ENCODE results near the gene SVBP.

Gene SVBP

DNA sequence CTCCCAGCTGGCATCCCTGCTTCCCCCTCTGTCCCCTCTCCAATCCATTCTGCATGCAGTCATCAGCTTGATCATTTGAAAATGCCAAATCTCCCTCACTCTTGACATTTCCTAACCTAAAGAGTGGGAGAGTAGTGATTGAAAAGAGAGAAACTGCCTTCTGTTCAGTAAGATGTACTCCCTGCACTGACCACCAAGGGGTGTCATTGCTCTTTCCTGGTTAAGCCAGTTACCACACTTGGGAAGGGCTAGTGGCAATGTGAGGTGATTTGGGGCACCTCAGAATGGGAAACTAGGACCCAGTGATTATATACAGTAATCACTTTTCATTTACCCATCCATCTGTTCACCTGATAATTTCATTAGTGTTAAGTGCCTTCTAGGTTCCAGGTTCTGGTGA is 39.3 kb downstream of the SVBP start:
- CTCF ChIA-PET = interaction anchor here (0.6 to 5.0 kb wide), 22 partner anchors 10 to 298 kb away, joined by 3 to 79 read pairs (median 6); partner anchors contain the start of genes C1orf50 and P3H1

DNA sequence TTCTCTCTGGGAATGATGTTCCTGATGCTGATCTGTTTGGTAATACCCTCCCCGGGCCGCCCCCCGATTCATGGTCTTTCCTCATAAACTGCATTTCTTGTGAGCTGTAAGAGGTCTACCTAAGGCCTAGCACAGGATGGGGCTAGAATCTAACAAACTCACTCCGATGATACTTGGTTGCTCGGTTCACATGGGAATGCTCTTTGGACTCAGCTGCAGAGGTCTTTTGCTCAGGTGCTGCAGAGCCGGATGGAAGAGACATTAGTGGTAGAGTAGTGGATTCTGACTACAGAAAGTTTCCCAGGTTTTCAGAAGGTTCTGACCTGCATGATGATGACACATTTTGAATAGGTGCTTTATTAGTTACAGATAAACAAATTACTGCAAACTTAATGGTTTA is 40.7 kb downstream of the SVBP start:
- Histone ChIP-seq H3K27ac (ENCODE audit: extremely low read depth, low read depth, low read length) (no peak overlapping the region), H3K36me3 (ENCODE audit: control insufficient read depth in 2 of 2, insufficient read depth in 1 of 2, low read length in 2 of 2) (peaks cover 20 to 84% of the 10 kb centered on the region in 2 experiments; a peak in 2 of 3 replicates), H3K9me3 (ENCODE audit: control insufficient read depth, insufficient read depth, low read depth, low read length) (no peaks in the 10 kb centered on the region), H3K4me1 (ENCODE audit: control insufficient read depth, insufficient read depth, low read length) (no peaks in the 10 kb centered on the region), H3K4me3 (ENCODE audit: low read depth, low read length) (no peak overlapping the region)
- no peak for TF ChIP-seq ZNF707 (tag by site-specific recombination; IDR thresholded peaks at IDR 0.05)
- no peak for TF ChIP-seq ZNF132 (tag by site-specific recombination; IDR thresholded peaks at IDR 0.05; ENCODE audit: borderline replicate concordance)
- no peak for TF ChIP-seq ZNF155 (tag by site-specific recombination; IDR thresholded peaks at IDR 0.05)
- CTCF ChIA-PET = interaction anchor here (0.5 to 5.0 kb wide), 8 partner anchors 9 to 438 kb away, joined by 3 to 79 read pairs (median 10); partner anchors contain the start of genes C1orf50 and P3H1
- POLR2A ChIA-PET = interaction anchor here (1.9 kb wide), 1 partner anchor 9 kb away, joined by 13 read pairs; the partner anchor contains the start of genes C1orf50 and P3H1

More for the DNA sequence above, 39.3 kb downstream of the SVBP start:
- POLR2A ChIA-PET = interaction anchor here (1.4 kb wide), 1 partner anchor 11 kb away, joined by 6 read pairs; the partner anchor contains the start of genes C1orf50 and P3H1
- Histone ChIP-seq H3K27ac (ENCODE audit: extremely low read depth, low read depth, low read length) (no peak overlapping the region), H3K36me3 (ENCODE audit: control insufficient read depth in 2 of 2, insufficient read depth in 1 of 2, low read length in 2 of 2) (peaks cover 11 to 93% of the 10 kb centered on the region in 2 experiments; a peak in 2 of 3 replicates), H3K9me3 (ENCODE audit: control insufficient read depth, insufficient read depth, low read depth, low read length) (no peaks in the 10 kb centered on the region), H3K4me3 (ENCODE audit: low read depth, low read length) (no peak overlapping the region), H3K4me1 (ENCODE audit: control insufficient read depth, insufficient read depth, low read length) (no peaks in the 10 kb centered on the region)
- TF ChIP-seq, protein P1, sequence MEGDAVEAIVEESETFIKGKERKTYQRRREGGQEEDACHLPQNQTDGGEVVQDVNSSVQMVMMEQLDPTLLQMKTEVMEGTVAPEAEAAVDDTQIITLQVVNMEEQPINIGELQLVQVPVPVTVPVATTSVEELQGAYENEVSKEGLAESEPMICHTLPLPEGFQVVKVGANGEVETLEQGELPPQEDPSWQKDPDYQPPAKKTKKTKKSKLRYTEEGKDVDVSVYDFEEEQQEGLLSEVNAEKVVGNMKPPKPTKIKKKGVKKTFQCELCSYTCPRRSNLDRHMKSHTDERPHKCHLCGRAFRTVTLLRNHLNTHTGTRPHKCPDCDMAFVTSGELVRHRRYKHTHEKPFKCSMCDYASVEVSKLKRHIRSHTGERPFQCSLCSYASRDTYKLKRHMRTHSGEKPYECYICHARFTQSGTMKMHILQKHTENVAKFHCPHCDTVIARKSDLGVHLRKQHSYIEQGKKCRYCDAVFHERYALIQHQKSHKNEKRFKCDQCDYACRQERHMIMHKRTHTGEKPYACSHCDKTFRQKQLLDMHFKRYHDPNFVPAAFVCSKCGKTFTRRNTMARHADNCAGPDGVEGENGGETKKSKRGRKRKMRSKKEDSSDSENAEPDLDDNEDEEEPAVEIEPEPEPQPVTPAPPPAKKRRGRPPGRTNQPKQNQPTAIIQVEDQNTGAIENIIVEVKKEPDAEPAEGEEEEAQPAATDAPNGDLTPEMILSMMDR (tag by site-specific recombination; IDR thresholded peaks at IDR 0.05) = peak; percentile 64
- TF ChIP-seq, protein P2, sequence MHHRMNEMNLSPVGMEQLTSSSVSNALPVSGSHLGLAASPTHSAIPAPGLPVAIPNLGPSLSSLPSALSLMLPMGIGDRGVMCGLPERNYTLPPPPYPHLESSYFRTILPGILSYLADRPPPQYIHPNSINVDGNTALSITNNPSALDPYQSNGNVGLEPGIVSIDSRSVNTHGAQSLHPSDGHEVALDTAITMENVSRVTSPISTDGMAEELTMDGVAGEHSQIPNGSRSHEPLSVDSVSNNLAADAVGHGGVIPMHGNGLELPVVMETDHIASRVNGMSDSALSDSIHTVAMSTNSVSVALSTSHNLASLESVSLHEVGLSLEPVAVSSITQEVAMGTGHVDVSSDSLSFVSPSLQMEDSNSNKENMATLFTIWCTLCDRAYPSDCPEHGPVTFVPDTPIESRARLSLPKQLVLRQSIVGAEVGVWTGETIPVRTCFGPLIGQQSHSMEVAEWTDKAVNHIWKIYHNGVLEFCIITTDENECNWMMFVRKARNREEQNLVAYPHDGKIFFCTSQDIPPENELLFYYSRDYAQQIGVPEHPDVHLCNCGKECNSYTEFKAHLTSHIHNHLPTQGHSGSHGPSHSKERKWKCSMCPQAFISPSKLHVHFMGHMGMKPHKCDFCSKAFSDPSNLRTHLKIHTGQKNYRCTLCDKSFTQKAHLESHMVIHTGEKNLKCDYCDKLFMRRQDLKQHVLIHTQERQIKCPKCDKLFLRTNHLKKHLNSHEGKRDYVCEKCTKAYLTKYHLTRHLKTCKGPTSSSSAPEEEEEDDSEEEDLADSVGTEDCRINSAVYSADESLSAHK (tag by site-specific recombination; IDR thresholded peaks at IDR 0.05) = peak; percentile 44; the same call in 1 of the 2 replicates
- TF ChIP-seq, protein P3, sequence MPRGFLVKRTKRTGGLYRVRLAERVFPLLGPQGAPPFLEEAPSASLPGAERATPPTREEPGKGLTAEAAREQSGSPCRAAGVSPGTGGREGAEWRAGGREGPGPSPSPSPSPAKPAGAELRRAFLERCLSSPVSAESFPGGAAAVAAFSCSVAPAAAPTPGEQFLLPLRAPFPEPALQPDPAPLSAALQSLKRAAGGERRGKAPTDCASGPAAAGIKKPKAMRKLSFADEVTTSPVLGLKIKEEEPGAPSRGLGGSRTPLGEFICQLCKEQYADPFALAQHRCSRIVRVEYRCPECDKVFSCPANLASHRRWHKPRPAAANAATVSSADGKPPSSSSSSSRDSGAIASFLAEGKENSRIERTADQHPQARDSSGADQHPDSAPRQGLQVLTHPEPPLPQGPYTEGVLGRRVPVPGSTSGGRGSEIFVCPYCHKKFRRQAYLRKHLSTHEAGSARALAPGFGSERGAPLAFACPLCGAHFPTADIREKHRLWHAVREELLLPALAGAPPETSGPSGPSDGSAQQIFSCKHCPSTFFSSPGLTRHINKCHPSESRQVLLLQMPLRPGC (tag by site-specific recombination; IDR thresholded peaks at IDR 0.05) = no peak
- peak; percentile 62 for TF ChIP-seq ZNF654 (tag by site-specific recombination; IDR thresholded peaks at IDR 0.05; ENCODE audit: low read depth)
- no peak for TF ChIP-seq PRDM1 (tag by site-specific recombination; IDR thresholded peaks at IDR 0.05)

DNA sequence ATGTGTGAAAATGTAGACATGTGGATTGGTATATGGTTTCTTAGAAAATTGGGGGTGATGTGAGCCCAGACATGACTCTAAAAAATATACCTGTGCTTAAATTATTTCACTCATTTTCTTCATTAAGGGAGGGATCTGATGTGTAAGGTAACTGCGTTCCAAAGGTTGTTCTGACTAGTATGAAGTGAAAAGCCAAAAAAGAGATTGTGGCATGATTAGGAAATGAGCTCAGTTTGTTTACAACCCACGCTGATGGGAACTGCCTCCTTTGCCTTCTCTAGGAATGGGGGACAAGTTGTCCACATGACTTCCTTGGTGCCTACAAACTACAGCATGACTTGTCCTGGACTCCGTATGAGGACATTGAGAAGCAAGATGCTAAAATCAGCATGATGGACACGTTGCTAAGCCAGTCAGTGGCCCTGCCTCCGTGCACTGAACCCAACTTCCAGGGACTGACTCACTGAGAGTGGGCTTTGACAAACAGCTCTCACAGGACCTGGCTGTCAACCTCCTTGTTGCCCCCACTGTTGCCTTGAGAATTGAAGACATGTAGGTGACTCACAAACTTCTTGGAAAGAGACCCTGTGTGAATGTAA is 42.2 kb downstream of the SVBP start:
- no peaks in the 10 kb centered on the region for H3K9me3 ChIP-seq (ENCODE audit: control insufficient read depth, insufficient read depth, low read depth, low read length)
- ChIA-PET CTCF (interaction anchor here (0.6 to 2.2 kb wide), 2 partner anchors 298 to 1237 kb away, joined by 4 to 10 read pairs; no protein-coding TSS in a partner anchor), POLR2A (interaction anchor here (0.6 kb wide), 1 partner anchor 218 kb away, joined by 8 read pairs; no protein-coding TSS in a partner anchor)
- no peak overlapping the region for H3K27ac ChIP-seq (ENCODE audit: extremely low read depth, low read depth, low read length)
- H3K36me3 ChIP-seq (ENCODE audit: control insufficient read depth in 2 of 2, insufficient read depth in 1 of 2, low read length in 2 of 2) = peaks cover 20 to 73% of the 10 kb centered on the region in 2 experiments; a peak in 2 of 3 replicates
- no peaks in the 10 kb centered on the region for H3K4me1 ChIP-seq (ENCODE audit: control insufficient read depth, insufficient read depth, low read length)
- H3K4me3 ChIP-seq (ENCODE audit: low read depth, low read length) = no peak overlapping the region
- TF ChIP-seq ZBTB17 (tag by site-specific recombination; IDR thresholded peaks at IDR 0.05) = no peak
- no peak for TF ChIP-seq ZNF621 (tag by site-specific recombination; IDR thresholded peaks at IDR 0.05)
- no peak for TF ChIP-seq ZNF433 (tag by site-specific recombination; IDR thresholded peaks at IDR 0.05; ENCODE audit: low read depth)
- TF ChIP-seq, protein P4, sequence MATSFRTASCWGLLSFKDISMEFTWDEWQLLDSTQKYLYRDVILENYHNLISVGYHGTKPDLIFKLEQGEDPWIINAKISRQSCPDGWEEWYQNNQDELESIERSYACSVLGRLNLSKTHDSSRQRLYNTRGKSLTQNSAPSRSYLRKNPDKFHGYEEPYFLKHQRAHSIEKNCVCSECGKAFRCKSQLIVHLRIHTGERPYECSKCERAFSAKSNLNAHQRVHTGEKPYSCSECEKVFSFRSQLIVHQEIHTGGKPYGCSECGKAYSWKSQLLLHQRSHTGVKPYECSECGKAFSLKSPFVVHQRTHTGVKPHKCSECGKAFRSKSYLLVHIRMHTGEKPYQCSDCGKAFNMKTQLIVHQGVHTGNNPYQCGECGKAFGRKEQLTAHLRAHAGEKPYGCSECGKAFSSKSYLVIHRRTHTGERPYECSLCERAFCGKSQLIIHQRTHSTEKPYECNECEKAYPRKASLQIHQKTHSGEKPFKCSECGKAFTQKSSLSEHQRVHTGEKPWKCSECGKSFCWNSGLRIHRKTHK (tag by site-specific recombination; IDR thresholded peaks at IDR 0.05) = no peak
- no peak for TF ChIP-seq ZNF341 (tag by site-specific recombination; IDR thresholded peaks at IDR 0.05; ENCODE audit: low read depth)
- TF ChIP-seq TCF7L2 (IDR thresholded peaks at IDR 0.05; ENCODE audit: borderline replicate concordance, low read depth, low read length) = no peak
- no peak for TF ChIP-seq MYNN (tag by site-specific recombination; IDR thresholded peaks at IDR 0.05; ENCODE audit: borderline replicate concordance)
- TF ChIP-seq MEIS1 (CRISPR knock-in tag; IDR thresholded peaks at IDR 0.05; ENCODE audit: borderline replicate concordance) = no peak
- TF ChIP-seq ZSCAN23 (tag by site-specific recombination; IDR thresholded peaks at IDR 0.05) = no peak
- TF ChIP-seq ZNF776 (tag by site-specific recombination; IDR thresholded peaks at IDR 0.05; ENCODE audit: borderline replicate concordance) = no peak
- no peak for TF ChIP-seq ZNF837 (tag by site-specific recombination; IDR thresholded peaks at IDR 0.05)
- no peak for TF ChIP-seq ZNF791 (tag by site-specific recombination; IDR thresholded peaks at IDR 0.05)
- no peak for TF ChIP-seq ZNF701 (tag by site-specific recombination; IDR thresholded peaks at IDR 0.05)
